Measurements from ENCODE around the gene CCDC86. TPM values are rescaled to one million over a fixed set of nuclear protein-coding genes. Genes with fewer than 3 reads are reported as not detected.

The CCDC86 gene
- total and polyA plus RNA-seq, 7 experiments from 2014 or later: 9.1 to 26.2 (median 12.4) TPM

GRCh38 chr11:60830478-60831142 lies 11.3 kb upstream of the CCDC86 start:
- H3K4me3 ChIP-seq (ENCODE audit: low read length): no peak overlapping the region
- Mint-ChIP-seq H3K9me3 (no peaks in the 10 kb centered on the region), H3K36me3 (no peaks in the 10 kb centered on the region), H3K27ac (peak overlapping the region in 3 of 9 donors; percentile 32 to 81 (median 78)), H3K4me3 (peak overlapping the region in 4 of 10 donors; percentile 27 to 77 (median 74)), H3K4me1 (peaks cover 0 to 9% (median 0%) of the 10 kb centered on the region in 7 donors), H3K27me3 (peaks cover 0 to 15% (median 4%) of the 10 kb centered on the region in 5 donors)
- ChIA-PET POLR2A (interaction anchor here (1.0 kb wide), 1 partner anchor 253 kb away, joined by 3 read pairs; no protein-coding TSS in a partner anchor), CTCF (interaction anchor here (0.6 to 8.1 kb wide), 17 partner anchors 10 to 555 kb away, joined by 3 to 60 read pairs (median 4); partner anchors contain the start of gene PRPF19)
- H3K36me3 ChIP-seq (ENCODE audit: control insufficient read depth in 2 of 3, insufficient read depth in 3 of 3, low read length in 3 of 3): no peaks in the 10 kb centered on the region
- no peaks in the 10 kb centered on the region for H3K4me1 ChIP-seq (ENCODE audit: control insufficient read depth in 2 of 2, insufficient read depth in 2 of 2, low read length in 2 of 2)
- H3K9me3 ChIP-seq (ENCODE audit: control insufficient read depth in 2 of 3, low read length in 3 of 3): no peaks in the 10 kb centered on the region
- ATAC-seq (no peak), DNase-seq (no peak)
- H3K27me3 ChIP-seq (ENCODE audit: control insufficient read depth in 2 of 2, insufficient read depth in 2 of 2, low read length in 2 of 2): no peaks in the 10 kb centered on the region
- no peak overlapping the region for H3K27ac ChIP-seq (ENCODE audit: low read depth, low read length)
- intact Hi-C loops (cut with micrococcal nuclease): loop anchor here (1.0 to 5.0 kb wide), 12 partner anchors 12 to 686 kb away; partner anchors contain the start of genes CCDC86 (in 1 of the 2), TMEM216 (in 1 of the 2) and VWCE (in 1 of the 2)

GRCh38 chr11:60831143-60831500 lies 10.8 kb upstream of the CCDC86 start:
- H3K9me3 Mint-ChIP-seq: no peaks in the 10 kb centered on the region
- ATAC-seq (peak; percentile 89), DNase-seq (peak; percentile 60 to 82 (median 72))
- Histone ChIP-seq H3K9me3 (ENCODE audit: control insufficient read depth in 2 of 3, low read length in 3 of 3) (no peaks in the 10 kb centered on the region), H3K36me3 (ENCODE audit: control insufficient read depth in 2 of 3, insufficient read depth in 3 of 3, low read length in 3 of 3) (no peaks in the 10 kb centered on the region), H3K4me3 (ENCODE audit: low read length) (no peak overlapping the region), H3K4me1 (ENCODE audit: control insufficient read depth in 2 of 2, insufficient read depth in 2 of 2, low read length in 2 of 2) (no peaks in the 10 kb centered on the region), H3K27ac (ENCODE audit: low read depth, low read length) (no peak overlapping the region), H3K27me3 (ENCODE audit: control insufficient read depth in 2 of 2, insufficient read depth in 2 of 2, low read length in 2 of 2) (no peaks in the 10 kb centered on the region)
- peaks cover 0 to 15% (median 4%) of the 10 kb centered on the region in 5 donors for H3K27me3 Mint-ChIP-seq
- intact Hi-C loops (cut with micrococcal nuclease): loop anchor here (1.0 to 5.0 kb wide), 12 partner anchors 11 to 686 kb away; partner anchors contain the start of genes CCDC86 (in 1 of the 2), TMEM216 (in 1 of the 2) and VWCE (in 1 of the 2)
- CTCF ChIA-PET: interaction anchor here (0.6 to 8.1 kb wide), 18 partner anchors 10 to 555 kb away, joined by 3 to 60 read pairs (median 4); partner anchors contain the start of gene PRPF19
- H3K4me1 Mint-ChIP-seq: peaks cover 0 to 10% (median 0%) of the 10 kb centered on the region in 7 donors
- no peaks in the 10 kb centered on the region for H3K36me3 Mint-ChIP-seq
- POLR2A ChIA-PET: interaction anchor here (1.0 kb wide), 1 partner anchor 253 kb away, joined by 3 read pairs; no protein-coding TSS in a partner anchor
- H3K4me3 Mint-ChIP-seq: peak overlapping the region in 4 of 10 donors; percentile 27 to 77 (median 74)
- H3K27ac Mint-ChIP-seq: peak overlapping the region in 3 of 9 donors; percentile 32 to 81 (median 40)

DNA sequence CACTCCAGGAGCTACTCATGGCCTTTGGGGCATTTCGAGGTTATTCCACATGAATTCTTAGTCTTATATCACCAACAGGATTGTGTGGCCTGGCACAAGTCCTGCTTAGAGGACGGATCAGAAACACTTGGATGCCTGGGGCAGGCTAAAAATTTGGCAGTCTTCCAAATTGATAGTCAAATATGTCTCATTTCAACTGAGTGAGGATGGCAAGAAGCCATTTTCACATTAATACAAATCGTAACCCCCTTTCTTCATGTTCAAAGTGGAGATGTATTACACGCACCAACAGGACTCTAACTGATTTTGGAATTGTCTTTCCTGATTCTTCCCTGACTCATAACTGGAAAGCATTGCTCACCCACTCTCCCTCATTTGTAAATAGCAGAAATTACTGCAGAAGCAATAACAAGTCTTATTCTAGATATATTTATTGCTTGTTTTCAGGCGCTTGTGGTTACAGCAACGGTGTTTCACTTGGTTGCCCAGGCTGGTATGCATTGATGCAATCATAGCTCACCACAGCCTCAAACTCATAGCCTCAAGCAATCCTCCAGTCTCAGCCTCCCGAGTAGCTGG lies 10.3 kb upstream of the CCDC86 start:
- Mint-ChIP-seq H3K4me3 (no peak overlapping the region), H3K27ac (no peak overlapping the region), H3K4me1 (peaks cover 0 to 10% (median 0%) of the 10 kb centered on the region in 7 donors), H3K27me3 (peaks cover 0 to 15% (median 4%) of the 10 kb centered on the region in 5 donors), H3K9me3 (no peaks in the 10 kb centered on the region), H3K36me3 (no peaks in the 10 kb centered on the region)
- ATAC-seq: no peak
- intact Hi-C loops (cut with micrococcal nuclease): loop anchor here (1.0 to 5.0 kb wide), 12 partner anchors 11 to 685 kb away; partner anchors contain the start of genes CCDC86 (in 1 of the 2), TMEM216 (in 1 of the 2) and VWCE (in 1 of the 2)
- H3K9me3 ChIP-seq (ENCODE audit: control insufficient read depth in 2 of 3, low read length in 3 of 3): no peaks in the 10 kb centered on the region
- no peaks in the 10 kb centered on the region for H3K27me3 ChIP-seq (ENCODE audit: control insufficient read depth in 2 of 2, insufficient read depth in 2 of 2, low read length in 2 of 2)
- H3K27ac ChIP-seq (ENCODE audit: low read depth, low read length): no peak overlapping the region
- H3K36me3 ChIP-seq (ENCODE audit: control insufficient read depth in 2 of 3, insufficient read depth in 3 of 3, low read length in 3 of 3): no peaks in the 10 kb centered on the region
- H3K4me3 ChIP-seq (ENCODE audit: low read length): no peak overlapping the region
- no peak for DNase-seq
- CTCF ChIA-PET: interaction anchor here (0.6 to 8.1 kb wide), 18 partner anchors 9 to 554 kb away, joined by 3 to 60 read pairs (median 4); partner anchors contain the start of gene PRPF19
- POLR2A ChIA-PET: interaction anchor here (1.0 kb wide), 1 partner anchor 252 kb away, joined by 3 read pairs; no protein-coding TSS in a partner anchor
- H3K4me1 ChIP-seq (ENCODE audit: control insufficient read depth in 2 of 2, insufficient read depth in 2 of 2, low read length in 2 of 2): no peaks in the 10 kb centered on the region

DNA sequence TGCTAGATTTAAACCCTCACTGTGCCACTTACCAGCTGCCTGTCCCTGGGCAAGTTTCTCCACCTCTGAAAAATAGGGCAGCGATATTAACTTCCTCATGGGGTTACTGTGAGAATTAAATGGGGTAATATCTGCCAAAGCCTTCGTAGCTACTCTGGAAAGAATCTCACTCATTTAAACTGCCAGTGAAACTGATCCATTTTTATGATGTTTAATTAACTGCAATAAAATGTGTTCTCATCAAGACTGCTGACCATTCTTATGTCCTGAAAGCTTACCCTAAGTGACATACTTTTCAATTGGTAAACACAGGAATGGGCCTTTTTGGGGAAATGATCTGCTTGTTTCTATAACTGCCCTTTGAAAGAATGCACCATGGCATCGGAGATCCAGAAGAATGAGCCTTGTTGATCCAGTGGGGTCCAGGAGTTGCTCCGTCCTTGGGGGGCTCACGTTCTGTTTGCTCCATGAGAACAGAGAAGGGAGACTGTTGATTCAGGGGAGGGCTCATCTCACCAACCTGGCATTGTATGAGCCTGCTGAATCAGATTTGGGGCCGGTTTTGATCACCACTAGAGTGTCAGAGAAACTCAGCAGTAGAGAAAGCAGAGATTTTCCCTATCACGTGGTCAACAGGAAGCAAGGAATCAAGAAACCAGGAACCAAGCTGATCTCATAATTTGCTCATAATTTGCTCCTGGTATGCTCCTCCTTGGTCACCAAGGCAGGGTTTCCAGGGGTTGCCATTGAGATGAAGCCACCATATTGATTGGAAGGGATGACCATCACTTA lies 7.0 kb upstream of the CCDC86 start:
- DNase-seq: no peak
- POLR2A ChIA-PET: no interaction called here
- Mint-ChIP-seq H3K27me3 (peaks cover 0 to 17% (median 4%) of the 10 kb centered on the region in 5 donors), H3K9me3 (no peaks in the 10 kb centered on the region), H3K4me3 (no peak overlapping the region), H3K27ac (no peak overlapping the region), H3K4me1 (peaks cover 0 to 15% (median 0%) of the 10 kb centered on the region in 7 donors), H3K36me3 (no peaks in the 10 kb centered on the region)
- no peak overlapping the region for H3K4me3 ChIP-seq (ENCODE audit: low read length)
- CTCF ChIA-PET: no interaction called here
- intact Hi-C loops (cut with micrococcal nuclease): loop anchor here in 1 of 2 donors (5.0 kb wide), 1 partner anchor 292 kb away; no protein-coding TSS in a partner anchor
- no peaks in the 10 kb centered on the region for H3K9me3 ChIP-seq (ENCODE audit: control insufficient read depth in 2 of 3, low read length in 3 of 3)
- no peaks in the 10 kb centered on the region for H3K36me3 ChIP-seq (ENCODE audit: control insufficient read depth in 2 of 3, insufficient read depth in 3 of 3, low read length in 3 of 3)
- no peak for ATAC-seq
- H3K27ac ChIP-seq (ENCODE audit: low read depth, low read length): no peak overlapping the region
- no peaks in the 10 kb centered on the region for H3K27me3 ChIP-seq (ENCODE audit: control insufficient read depth in 2 of 2, insufficient read depth in 2 of 2, low read length in 2 of 2)
- H3K4me1 ChIP-seq (ENCODE audit: control insufficient read depth in 2 of 2, insufficient read depth in 2 of 2, low read length in 2 of 2): no peaks in the 10 kb centered on the region

DNA sequence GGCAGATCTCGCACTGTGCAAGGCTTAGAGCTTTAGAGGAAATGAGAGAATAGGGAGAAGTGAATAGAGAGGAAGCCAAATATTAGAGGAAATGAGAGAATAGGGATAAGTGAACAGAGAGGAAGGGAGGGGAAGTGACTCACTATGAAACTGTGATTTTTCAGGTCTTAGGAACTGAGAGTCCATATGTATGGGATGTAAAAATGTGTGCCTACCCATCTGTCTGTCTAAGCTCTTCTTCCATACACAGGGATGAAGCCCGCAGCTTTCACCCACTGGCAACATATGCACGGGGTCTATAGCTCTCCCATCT lies 6.4 kb upstream of the CCDC86 start:
- no peak overlapping the region for H3K27ac ChIP-seq (ENCODE audit: low read depth, low read length)
- no peaks in the 10 kb centered on the region for H3K9me3 Mint-ChIP-seq
- intact Hi-C loops (cut with micrococcal nuclease): no loop called here
- peaks cover 0 to 15% (median 0%) of the 10 kb centered on the region in 7 donors for H3K4me1 Mint-ChIP-seq
- no peak overlapping the region for H3K4me3 Mint-ChIP-seq
- DNase-seq (no peak), ATAC-seq (peak; percentile 67)
- no peaks in the 10 kb centered on the region for H3K4me1 ChIP-seq (ENCODE audit: control insufficient read depth in 2 of 2, insufficient read depth in 2 of 2, low read length in 2 of 2)
- CTCF ChIA-PET: no interaction called here
- peak overlapping the region in 1 of 9 donors; percentile 25 for H3K27ac Mint-ChIP-seq
- POLR2A ChIA-PET: no interaction called here
- H3K9me3 ChIP-seq (ENCODE audit: control insufficient read depth in 2 of 3, low read length in 3 of 3): no peaks in the 10 kb centered on the region
- H3K4me3 ChIP-seq (ENCODE audit: low read length): no peak overlapping the region
- H3K27me3 Mint-ChIP-seq: peaks cover 0 to 17% (median 4%) of the 10 kb centered on the region in 5 donors
- no peaks in the 10 kb centered on the region for H3K36me3 ChIP-seq (ENCODE audit: control insufficient read depth in 2 of 3, insufficient read depth in 3 of 3, low read length in 3 of 3)
- H3K27me3 ChIP-seq (ENCODE audit: control insufficient read depth in 2 of 2, insufficient read depth in 2 of 2, low read length in 2 of 2): no peaks in the 10 kb centered on the region
- H3K36me3 Mint-ChIP-seq: no peaks in the 10 kb centered on the region

DNA sequence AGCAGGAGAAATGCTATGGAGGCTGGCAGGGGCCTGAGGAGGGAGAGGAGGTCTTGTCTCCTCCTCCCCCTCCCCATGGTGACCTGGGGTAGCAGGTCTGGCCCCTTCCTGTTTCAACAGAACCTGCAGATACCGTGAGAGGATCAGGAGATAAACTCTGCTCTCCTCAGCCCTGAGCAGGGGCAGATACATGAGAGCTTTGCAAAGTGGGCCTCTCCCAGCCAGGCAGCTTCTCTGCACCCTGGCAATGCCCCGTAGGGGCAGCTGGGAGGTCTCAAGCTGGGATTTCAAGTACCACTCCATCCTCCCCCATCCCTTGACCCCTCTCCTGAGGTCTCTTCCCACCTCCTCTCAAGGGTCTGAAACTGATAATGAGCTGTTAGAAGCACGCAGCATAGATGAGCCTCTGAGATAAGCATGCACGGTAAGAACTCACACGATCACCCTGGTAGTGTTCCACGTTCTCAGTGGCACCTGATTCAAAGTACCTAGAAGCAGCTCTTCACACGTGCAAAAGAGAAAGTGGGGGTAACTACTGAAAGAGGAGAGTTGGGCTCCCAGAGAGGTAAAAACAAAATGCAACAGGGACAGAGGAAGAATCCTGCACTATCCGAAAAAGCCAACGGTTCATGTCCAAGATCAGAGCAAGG lies 4.9 kb upstream of the CCDC86 start:
- Histone ChIP-seq H3K4me3 (ENCODE audit: low read length) (no peak overlapping the region), H3K4me1 (ENCODE audit: control insufficient read depth in 2 of 2, insufficient read depth in 2 of 2, low read length in 2 of 2) (peaks cover 8% of the 10 kb centered on the region in 2 donors), H3K27ac (ENCODE audit: low read depth, low read length) (no peak overlapping the region), H3K9me3 (ENCODE audit: control insufficient read depth in 2 of 3, low read length in 3 of 3) (no peaks in the 10 kb centered on the region), H3K27me3 (ENCODE audit: control insufficient read depth in 2 of 2, insufficient read depth in 2 of 2, low read length in 2 of 2) (no peaks in the 10 kb centered on the region), H3K36me3 (ENCODE audit: control insufficient read depth in 2 of 3, insufficient read depth in 3 of 3, low read length in 3 of 3) (peaks cover 0 to 1% (median 0%) of the 10 kb centered on the region in 3 experiments)
- Mint-ChIP-seq H3K4me1 (peaks cover 6 to 23% (median 11%) of the 10 kb centered on the region in 7 donors), H3K9me3 (peaks cover 0 to 5% (median 0%) of the 10 kb centered on the region in 11 donors), H3K4me3 (no peak overlapping the region), H3K27ac (peak overlapping the region in 3 of 9 donors; percentile 9 to 28 (median 11)), H3K36me3 (peaks cover 0 to 2% (median 0%) of the 10 kb centered on the region in 5 donors), H3K27me3 (peaks cover 0 to 17% (median 4%) of the 10 kb centered on the region in 5 donors)
- ATAC-seq (no peak), DNase-seq (no peak)
- intact Hi-C loops (cut with micrococcal nuclease): no loop called here
- ChIA-PET POLR2A (no interaction called here), CTCF (interaction anchor here (0.6 to 0.9 kb wide), 3 partner anchors 41 to 112 kb away, joined by 3 read pairs; no protein-coding TSS in a partner anchor)

Data from naive thymus-derived CD4-positive, alpha-beta T cell (primary cell).